T-helper 2 cell treated with Interferon-gamma antibody and Interleukin-4, amounts not matched to agents 5 μg/mL and 100 μg/mL, for 36 hours (primary cell): Measurements from ENCODE around the gene DCT.
A peak's percentile ranks its signal among the peaks of the same experiment; 100 is the strongest.

Experiments used
- DNase-seq: peaks from one replicate; pipeline ENCODE4 v3.0.0; 2021; ENCODE audit warnings: low spot score
- H3K27ac Mint-ChIP-seq: one replicate; pipeline ENCODE4 v1.8.0; 2021; ENCODE audit warnings: mild to moderate bottlenecking, mixed read lengths
- H3K27me3 Mint-ChIP-seq: one replicate; pipeline ENCODE4 v1.8.0; 2021; ENCODE audit warnings: low read depth, mixed read lengths
- H3K36me3 Mint-ChIP-seq: one replicate; pipeline ENCODE4 v1.8.0; 2021; ENCODE audit warnings: low read depth, mixed read lengths
- H3K4me1 Mint-ChIP-seq: one replicate; pipeline ENCODE4 v1.8.0; 2021; ENCODE audit warnings: low read depth, mixed read lengths
- H3K4me3 Mint-ChIP-seq: one replicate; pipeline ENCODE4 v1.8.0; 2022; ENCODE audit warnings: mild to moderate bottlenecking, moderate library complexity, mixed read lengths
- H3K9me3 Mint-ChIP-seq: one replicate; pipeline ENCODE4 v1.8.0; 2021; ENCODE audit warnings: mixed read lengths

DCT gene

DNA sequence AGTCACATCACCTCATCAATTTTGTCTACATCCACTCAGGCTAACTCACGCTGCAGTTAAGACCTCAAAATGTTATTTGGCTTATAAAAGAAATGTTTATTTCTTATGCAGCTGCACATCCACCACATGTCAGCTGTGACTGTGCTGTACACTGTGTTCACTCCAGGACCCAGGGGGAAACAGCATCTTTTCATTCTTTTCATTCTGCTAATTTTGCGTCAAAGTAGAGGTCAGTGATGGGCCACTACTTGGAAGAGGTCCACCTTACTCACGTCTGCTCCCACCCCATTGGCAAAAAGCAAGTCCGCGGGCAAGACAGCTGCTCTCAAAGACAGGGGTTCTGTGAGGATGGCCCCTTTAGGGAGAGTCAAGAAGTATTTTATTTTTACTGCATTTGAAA is 4.5 kb upstream of the DCT start:
- Mint-ChIP-seq H3K27ac (no peak overlapping the region), H3K27me3 (peaks cover 2% of the 10 kb centered on the region), H3K4me1 (no peaks in the 10 kb centered on the region), H3K4me3 (no peak overlapping the region), H3K9me3 (no peaks in the 10 kb centered on the region), H3K36me3 (no peaks in the 10 kb centered on the region)
- no peak for DNase-seq

DNA sequence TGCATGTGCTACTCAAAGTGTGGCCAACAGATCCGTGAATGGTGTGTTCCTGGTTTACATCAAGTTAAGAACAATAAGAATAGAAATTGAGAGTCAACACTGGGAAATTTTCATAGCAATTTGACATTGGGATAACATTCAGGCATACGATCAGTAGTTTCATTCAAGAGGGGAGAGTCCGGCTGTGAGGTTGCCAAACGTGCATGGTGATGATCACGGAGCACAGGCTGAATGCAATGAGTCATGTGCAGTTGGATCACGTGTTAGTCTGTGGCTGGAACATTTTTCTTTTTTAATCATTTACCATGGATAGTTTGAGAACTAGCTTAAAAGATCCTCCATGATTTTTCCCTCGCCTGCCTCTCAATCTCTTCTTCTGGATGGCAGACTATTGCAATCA is 2.5 kb upstream of the DCT start:
- H3K9me3 Mint-ChIP-seq, result no peaks in the 10 kb centered on the region
- no peaks in the 10 kb centered on the region for H3K4me1 Mint-ChIP-seq
- no peak overlapping the region for H3K27ac Mint-ChIP-seq
- no peaks in the 10 kb centered on the region for H3K36me3 Mint-ChIP-seq
- H3K27me3 Mint-ChIP-seq, result no peaks in the 10 kb centered on the region
- H3K4me3 Mint-ChIP-seq, result no peak overlapping the region
- no peak for DNase-seq

DNA sequence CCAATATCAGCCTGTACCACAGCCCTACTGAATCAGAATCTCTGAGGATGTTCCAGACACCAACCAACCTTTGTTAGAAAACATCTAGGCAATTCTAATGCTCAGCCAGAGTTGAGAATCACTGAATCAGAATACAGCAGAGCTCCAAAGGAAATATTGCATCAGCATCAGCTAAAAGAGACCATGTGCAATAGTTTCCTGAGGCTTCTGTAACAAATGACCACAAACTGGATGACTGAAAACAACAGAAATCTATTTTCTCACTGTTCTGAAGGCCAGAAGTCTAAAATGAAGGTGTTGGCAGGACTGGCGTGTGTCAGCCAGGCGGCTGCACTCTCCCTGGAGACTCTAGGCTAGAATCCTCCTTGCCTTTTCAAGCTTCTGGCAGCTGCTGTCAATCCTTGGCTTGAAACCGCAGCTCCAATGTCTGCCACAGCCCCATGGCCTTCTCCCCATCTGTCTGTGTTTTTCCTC is 1.2 kb upstream of the DCT start:
- no peak overlapping the region for H3K4me3 Mint-ChIP-seq
- H3K4me1 Mint-ChIP-seq, result no peaks in the 10 kb centered on the region
- no peaks in the 10 kb centered on the region for H3K9me3 Mint-ChIP-seq
- H3K27ac Mint-ChIP-seq, result no peak overlapping the region
- H3K36me3 Mint-ChIP-seq, result no peaks in the 10 kb centered on the region
- no peak for DNase-seq
- H3K27me3 Mint-ChIP-seq, result no peaks in the 10 kb centered on the region

DNA sequence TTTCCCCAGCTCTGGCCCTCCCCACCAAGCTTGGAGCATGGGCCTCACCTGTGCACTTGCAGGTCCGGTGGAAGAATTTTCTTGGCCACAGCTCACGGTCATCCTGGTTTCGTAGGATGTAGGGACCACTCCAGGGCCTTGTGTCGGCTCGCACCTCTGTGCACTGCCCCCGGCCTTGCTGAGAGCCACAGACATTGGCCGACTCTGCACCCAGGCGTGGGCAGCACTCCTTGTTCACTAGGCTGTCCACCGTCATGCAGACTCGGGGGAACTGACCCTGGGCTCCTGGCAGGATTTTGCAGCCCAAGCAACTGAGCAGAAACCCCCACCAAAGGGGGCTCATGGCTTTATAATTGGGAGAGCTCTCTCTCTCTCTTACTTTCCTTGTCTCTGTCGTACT is 569 bp downstream of the DCT start:
- Mint-ChIP-seq H3K4me3 (no peak overlapping the region), H3K36me3 (no peaks in the 10 kb centered on the region), H3K27me3 (no peaks in the 10 kb centered on the region), H3K27ac (no peak overlapping the region), H3K4me1 (no peaks in the 10 kb centered on the region), H3K9me3 (no peaks in the 10 kb centered on the region)
- no peak for DNase-seq

DNA sequence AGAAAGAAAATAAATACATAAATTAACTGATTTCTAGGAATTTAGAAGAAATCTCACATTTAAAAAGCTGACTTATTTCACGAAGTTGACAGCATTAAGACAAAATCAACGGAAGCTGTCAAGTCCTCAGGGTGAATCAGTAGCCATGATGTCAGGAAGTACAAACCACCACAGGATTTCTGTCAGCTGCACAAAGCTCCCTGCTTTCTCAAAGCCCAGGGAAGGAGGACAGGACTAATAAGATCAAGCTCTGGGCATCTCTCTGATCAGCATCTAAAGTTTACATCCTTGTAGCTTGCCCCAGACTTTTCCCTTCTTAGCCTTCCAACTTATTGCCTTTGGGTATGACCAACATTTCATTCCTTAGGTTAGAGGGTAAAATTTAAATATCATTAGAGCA is 9.4 kb downstream of the DCT start:
- no peaks in the 10 kb centered on the region for H3K4me1 Mint-ChIP-seq

DNA sequence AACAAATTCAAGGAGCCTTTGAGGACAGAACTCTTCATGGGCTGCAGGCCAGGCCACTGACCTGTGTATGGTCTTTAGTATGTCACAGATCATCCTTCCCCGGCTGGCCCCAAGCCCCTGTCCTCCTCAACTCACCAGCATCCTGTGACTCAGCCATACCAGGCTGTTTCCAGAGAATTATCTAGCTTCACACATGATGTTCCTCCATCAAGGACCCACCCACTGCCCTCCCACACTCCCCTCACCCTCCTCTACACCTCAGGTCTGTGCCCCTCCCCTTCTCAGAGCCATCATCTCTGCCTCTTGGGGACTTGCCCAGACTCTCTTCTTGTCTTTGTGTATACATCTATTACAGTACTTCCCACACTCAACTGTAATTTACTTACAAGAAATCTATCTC is 14.7 kb downstream of the DCT start:
- H3K4me3 Mint-ChIP-seq, result no peak overlapping the region
- peak; percentile 22 for DNase-seq

More for the DNA sequence above, 9.4 kb downstream of the DCT start:
- DNase-seq, result no peak
- peaks cover 2% of the 10 kb centered on the region for H3K27me3 Mint-ChIP-seq
- no peaks in the 10 kb centered on the region for H3K36me3 Mint-ChIP-seq
- H3K27ac Mint-ChIP-seq, result no peak overlapping the region
- H3K4me3 Mint-ChIP-seq, result no peak overlapping the region
- no peaks in the 10 kb centered on the region for H3K9me3 Mint-ChIP-seq

DNA sequence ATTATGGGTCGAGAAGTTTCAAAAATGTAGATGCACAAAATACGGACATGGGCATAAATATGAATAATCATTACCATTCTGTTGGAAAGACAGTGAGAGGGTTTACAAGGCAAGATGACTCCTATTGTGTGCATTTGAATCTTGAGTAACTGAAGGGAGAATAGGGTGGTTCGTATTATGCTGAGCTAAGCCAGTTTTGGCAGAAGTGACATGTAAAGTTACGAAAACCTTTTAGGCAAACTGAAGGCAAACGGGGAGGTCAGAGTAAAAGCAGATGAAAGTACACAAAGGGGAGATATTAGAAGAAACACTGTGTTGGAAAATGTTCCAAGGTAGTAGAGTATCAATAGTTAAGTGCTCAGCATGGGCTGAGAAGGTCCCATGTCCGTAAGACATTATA is 16.8 kb downstream of the DCT start:
- H3K27ac Mint-ChIP-seq, result no peak overlapping the region
- H3K36me3 Mint-ChIP-seq, result no peaks in the 10 kb centered on the region
- no peak for DNase-seq
- H3K4me3 Mint-ChIP-seq, result no peak overlapping the region
- no peaks in the 10 kb centered on the region for H3K4me1 Mint-ChIP-seq
- H3K27me3 Mint-ChIP-seq, result no peaks in the 10 kb centered on the region
- no peaks in the 10 kb centered on the region for H3K9me3 Mint-ChIP-seq

More for the DNA sequence above, 14.7 kb downstream of the DCT start:
- Mint-ChIP-seq H3K27me3 (no peaks in the 10 kb centered on the region), H3K9me3 (no peaks in the 10 kb centered on the region), H3K27ac (no peak overlapping the region), H3K4me1 (no peaks in the 10 kb centered on the region), H3K36me3 (no peaks in the 10 kb centered on the region)

DNA sequence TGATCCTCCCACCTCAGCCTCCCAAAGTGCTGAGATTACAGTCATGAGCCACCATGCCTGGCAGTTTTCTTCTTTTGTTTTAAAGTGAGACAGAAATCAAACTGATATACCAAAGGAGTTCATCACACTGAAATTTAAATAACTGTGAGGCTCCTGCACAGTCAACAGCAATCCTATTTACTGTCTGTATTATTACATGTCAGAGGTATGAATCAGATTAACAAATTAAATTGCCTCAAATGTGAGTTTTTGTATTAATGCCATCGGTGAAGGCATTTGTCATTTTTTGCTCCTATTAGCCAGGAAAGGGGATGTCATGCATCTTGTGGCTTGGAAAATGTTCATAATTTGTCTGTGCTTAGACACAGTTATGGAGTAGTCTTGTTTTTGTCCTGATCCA is 20.4 kb downstream of the DCT start:
- Mint-ChIP-seq H3K36me3 (no peaks in the 10 kb centered on the region), H3K27ac (no peak overlapping the region), H3K4me3 (no peak overlapping the region), H3K9me3 (no peaks in the 10 kb centered on the region), H3K27me3 (no peaks in the 10 kb centered on the region), H3K4me1 (no peaks in the 10 kb centered on the region)
- no peak for DNase-seq

DNA sequence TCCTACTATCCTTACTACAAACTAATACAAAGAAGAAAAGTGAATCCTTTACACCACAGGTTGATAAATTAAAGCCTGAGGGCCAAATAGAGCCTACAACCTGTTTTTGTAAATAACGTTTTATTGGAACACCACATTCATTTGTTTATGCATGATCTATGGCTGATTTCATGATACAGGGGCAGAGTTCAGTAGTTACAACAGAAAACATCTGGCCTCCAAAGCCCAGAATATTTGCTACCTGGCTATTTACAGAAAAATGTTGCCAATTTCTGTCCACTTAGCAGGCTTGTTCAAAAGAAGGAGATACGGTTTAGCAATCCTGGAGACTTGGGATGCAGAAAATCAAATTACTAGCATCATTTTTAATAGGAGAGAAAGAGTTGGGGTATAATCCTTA is 24.1 kb downstream of the DCT start:
- H3K36me3 Mint-ChIP-seq, result no peaks in the 10 kb centered on the region
- DNase-seq, result no peak

DNA sequence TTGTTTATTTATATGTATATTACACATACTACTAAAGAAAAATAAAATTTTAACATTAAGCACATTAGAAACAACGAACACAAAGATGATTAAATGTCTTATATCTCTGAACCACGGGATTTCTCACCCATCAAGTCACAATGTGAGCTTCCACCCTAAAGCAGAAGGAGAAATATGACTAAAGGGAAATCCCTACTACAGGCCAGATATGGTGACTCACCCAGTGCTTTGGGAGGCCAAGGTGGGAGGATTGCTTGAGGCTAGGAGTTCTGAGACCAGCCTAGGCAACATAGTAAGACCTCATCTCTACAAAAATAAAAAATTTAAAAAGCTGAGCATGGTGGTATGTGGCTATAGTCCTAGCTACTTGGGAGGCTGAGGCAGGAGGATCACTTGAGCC is 24.6 kb downstream of the DCT start:
- Mint-ChIP-seq H3K36me3 (no peaks in the 10 kb centered on the region), H3K27ac (no peak overlapping the region), H3K4me1 (no peaks in the 10 kb centered on the region), H3K4me3 (no peak overlapping the region), H3K9me3 (no peaks in the 10 kb centered on the region), H3K27me3 (no peaks in the 10 kb centered on the region)
- DNase-seq, result peak; percentile 16

More for the DNA sequence above, 24.1 kb downstream of the DCT start:
- Mint-ChIP-seq H3K27ac (no peak overlapping the region), H3K27me3 (no peaks in the 10 kb centered on the region), H3K4me1 (no peaks in the 10 kb centered on the region), H3K4me3 (no peak overlapping the region), H3K9me3 (no peaks in the 10 kb centered on the region)

DNA sequence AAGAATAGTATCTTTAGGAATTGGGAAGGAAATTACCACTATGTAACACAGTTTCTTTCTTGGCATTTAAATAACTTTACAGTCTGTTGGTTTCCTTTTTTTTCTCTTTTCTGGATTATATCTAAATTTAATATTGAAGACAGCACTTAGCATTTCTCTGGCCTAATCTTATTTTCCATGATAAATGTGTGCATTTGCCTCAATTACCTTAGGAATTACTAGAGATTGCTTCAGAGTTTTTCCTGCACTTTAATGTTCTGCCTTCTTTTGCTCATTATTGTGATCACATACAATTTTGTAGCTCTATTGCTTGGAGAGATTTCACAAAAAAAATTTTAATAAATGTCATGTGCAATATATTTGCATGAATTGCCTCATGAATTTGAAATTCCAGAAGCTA is 25.1 kb downstream of the DCT start:
- H3K4me3 Mint-ChIP-seq, result no peak overlapping the region
- H3K9me3 Mint-ChIP-seq, result no peaks in the 10 kb centered on the region
- H3K27me3 Mint-ChIP-seq, result no peaks in the 10 kb centered on the region
- H3K4me1 Mint-ChIP-seq, result no peaks in the 10 kb centered on the region
- no peak overlapping the region for H3K27ac Mint-ChIP-seq
- DNase-seq, result no peak
- no peaks in the 10 kb centered on the region for H3K36me3 Mint-ChIP-seq

DNA sequence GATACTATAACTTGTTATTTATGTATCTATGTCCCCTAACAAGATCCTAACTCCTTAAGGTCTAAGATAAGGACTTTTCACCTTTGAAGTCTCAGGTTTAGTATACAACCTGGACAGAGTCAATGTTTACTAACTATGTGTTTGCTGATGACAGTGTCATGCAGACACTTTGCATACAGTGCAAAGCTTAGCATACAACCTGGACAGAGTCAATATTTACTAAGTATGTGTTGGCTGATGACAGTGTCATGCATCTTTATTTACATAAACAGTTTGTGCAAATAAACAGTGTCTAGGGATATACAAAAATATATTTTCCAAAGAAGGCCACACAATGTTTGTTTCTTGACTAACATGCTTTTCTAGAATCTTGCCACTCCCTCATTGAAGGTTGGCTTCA is 34.7 kb downstream of the DCT start:
- DNase-seq, result no peak
- H3K4me3 Mint-ChIP-seq, result no peak overlapping the region
- H3K4me1 Mint-ChIP-seq, result no peaks in the 10 kb centered on the region
- no peaks in the 10 kb centered on the region for H3K36me3 Mint-ChIP-seq
- H3K9me3 Mint-ChIP-seq, result no peaks in the 10 kb centered on the region
- no peak overlapping the region for H3K27ac Mint-ChIP-seq
- H3K27me3 Mint-ChIP-seq, result peaks cover under 1% of the 10 kb centered on the region

DNA sequence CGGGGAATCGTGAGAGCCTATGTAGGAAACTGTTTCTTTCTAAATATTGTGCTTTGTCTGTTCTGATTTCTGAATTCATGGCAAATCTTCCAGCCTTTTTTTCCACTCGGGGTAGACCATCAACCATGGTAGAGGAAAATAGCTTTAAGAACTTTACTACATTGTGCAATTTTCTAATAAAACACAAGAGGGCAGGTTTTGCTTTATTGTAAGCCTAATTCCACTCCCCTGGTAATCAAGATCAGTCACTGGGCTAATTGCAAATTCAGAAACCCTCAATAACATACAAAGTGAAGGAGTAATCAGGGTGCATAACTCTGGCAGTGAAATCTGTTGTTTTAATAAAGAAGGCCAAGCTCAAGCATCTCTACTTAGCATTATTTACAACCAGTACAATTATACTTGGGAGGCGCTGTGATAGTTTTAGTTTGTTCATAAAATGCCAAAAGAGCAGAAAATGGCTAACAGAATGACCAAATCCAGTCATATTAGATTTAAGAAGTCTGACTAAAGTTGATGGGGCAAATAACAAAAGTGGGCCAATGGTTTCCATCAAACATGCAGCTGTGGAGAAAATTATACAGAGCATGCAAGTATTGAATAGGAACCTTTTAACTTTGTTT is 43.8 kb downstream of the DCT start:
- H3K9me3 Mint-ChIP-seq, result no peaks in the 10 kb centered on the region
- H3K27ac Mint-ChIP-seq, result no peak overlapping the region
- no peak overlapping the region for H3K4me3 Mint-ChIP-seq
- no peaks in the 10 kb centered on the region for H3K36me3 Mint-ChIP-seq
- no peak for DNase-seq
- peaks cover 6% of the 10 kb centered on the region for H3K27me3 Mint-ChIP-seq
- H3K4me1 Mint-ChIP-seq, result peaks cover 19% of the 10 kb centered on the region

DNA sequence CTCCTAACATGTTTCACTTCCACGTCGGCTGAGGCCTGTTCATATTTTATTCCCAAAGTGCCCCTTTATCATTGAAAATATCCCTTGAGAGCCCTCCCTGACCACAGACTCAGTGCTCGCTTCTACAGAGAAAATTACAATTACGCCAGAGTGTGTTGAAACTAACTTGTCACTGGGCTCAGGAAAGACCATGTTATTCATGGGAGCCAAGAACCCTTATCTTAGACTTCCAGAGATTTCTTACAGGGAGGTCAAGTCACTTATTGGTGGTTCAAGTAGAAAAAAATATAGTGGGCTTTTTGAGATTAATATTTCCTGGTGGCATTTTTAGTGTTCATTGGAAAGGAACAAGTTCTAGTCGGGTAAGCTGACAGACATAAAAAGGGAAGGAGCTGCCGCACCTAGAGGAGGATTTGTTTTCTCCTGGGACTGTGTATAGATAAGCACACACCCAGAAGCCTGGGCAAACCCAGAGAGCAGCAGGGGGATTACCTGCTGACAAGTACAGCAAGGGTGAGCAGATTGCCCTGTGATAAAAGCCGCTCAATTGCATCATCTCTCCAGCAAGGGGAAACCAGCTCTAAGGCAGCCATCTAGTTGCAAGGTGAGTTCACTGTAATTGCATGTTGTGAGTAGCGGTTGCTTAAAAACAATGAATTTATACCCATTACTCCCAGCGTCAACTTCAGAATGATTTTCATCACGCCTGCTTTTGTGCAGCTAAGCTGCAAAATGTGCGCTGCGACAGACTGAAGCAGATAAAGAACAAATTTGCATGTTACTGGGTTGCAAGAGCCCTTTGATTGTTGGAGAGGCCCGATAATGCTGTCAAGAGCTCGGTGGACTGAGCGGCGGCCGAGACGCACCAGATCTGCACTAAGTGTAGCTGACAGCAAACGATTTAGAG is 46.2 kb downstream of the DCT start:
- H3K36me3 Mint-ChIP-seq, result no peaks in the 10 kb centered on the region
- peaks cover 19% of the 10 kb centered on the region for H3K4me1 Mint-ChIP-seq
- no peak overlapping the region for H3K27ac Mint-ChIP-seq
- H3K4me3 Mint-ChIP-seq, result no peak overlapping the region
- H3K9me3 Mint-ChIP-seq, result no peaks in the 10 kb centered on the region
- no peaks in the 10 kb centered on the region for H3K27me3 Mint-ChIP-seq
- DNase-seq, result peak; percentile 23
